Vagina (tissue), 2 donors: ENCODE measurements around the gene ERFE.

Source experiments
- POLR2A ChIP-seq, 2 donors: fragments of 450-650 bp; IDR thresholded peaks; one replicate each; pipeline ENCODE4 v1.6.1; 2017; ENCODE audit warnings: antibody characterized with exemption in 2 of 2, mild to moderate bottlenecking in 2 of 2, moderate library complexity in 2 of 2
- TF ChIP-seq, protein P1 (sequence below), 3 experiments: fragments of 450-650 bp in 2 of 3; fragments of 200-600 bp in 1 of 3; sonication (generic) in 1 of 3; IDR thresholded peaks; one replicate each; pipeline ENCODE4 v1.5.1; 2017 to 2019; ENCODE audit warnings: antibody characterized with exemption in 3 of 3, mild to moderate bottlenecking in 2 of 3, moderate library complexity in 2 of 3

DNA sequence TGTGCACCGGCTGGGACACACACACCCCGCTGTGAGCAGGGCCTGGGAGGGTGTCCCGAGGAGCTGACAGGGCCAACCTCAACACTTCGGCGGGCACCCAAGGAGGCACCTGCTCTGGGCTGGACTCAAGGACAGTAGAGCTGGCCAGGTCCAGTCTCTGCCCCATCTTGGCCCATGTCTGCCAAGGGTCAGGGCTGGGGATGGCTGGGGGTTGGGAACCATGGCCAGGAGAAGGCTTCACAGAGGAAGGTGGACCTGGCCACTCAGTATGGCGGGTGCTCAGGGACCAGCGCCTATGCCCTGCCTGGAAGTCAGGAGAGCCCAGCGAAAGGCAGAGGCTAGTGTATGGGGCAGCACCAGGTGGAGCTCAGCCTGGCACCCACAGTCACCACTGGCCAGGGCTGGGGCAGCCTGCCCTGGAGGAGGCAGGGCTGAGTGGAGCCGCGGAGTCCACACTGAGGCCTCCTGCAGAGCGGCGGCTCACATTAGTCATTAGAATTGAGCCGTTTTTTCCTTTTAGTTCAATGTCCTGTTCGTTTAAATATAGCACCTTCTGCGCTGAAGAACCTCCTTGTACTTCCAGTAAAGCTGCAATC lies 4.2 kb downstream of the ERFE start:
- TF ChIP-seq, protein P1, sequence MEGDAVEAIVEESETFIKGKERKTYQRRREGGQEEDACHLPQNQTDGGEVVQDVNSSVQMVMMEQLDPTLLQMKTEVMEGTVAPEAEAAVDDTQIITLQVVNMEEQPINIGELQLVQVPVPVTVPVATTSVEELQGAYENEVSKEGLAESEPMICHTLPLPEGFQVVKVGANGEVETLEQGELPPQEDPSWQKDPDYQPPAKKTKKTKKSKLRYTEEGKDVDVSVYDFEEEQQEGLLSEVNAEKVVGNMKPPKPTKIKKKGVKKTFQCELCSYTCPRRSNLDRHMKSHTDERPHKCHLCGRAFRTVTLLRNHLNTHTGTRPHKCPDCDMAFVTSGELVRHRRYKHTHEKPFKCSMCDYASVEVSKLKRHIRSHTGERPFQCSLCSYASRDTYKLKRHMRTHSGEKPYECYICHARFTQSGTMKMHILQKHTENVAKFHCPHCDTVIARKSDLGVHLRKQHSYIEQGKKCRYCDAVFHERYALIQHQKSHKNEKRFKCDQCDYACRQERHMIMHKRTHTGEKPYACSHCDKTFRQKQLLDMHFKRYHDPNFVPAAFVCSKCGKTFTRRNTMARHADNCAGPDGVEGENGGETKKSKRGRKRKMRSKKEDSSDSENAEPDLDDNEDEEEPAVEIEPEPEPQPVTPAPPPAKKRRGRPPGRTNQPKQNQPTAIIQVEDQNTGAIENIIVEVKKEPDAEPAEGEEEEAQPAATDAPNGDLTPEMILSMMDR (IDR thresholded peaks at IDR 0.05): no peak
- TF ChIP-seq POLR2A (IDR thresholded peaks at IDR 0.05): no peak
